GM23338 (cell line): Measurements from ENCODE around the gene HERC2. TPM values are rescaled to one million over a fixed set of nuclear protein-coding genes. Genes with fewer than 3 reads are reported as not detected.
"Not testable (repeated sequence)": the region's sequence is repeated elsewhere in the genome, so short reads cannot be mapped to it uniquely, and the experiment has no call there.

Experiments
- ATAC-seq: fragments of 200-7000 bp; cut with Tn5 transposase; 3 replicates; pipeline ENCODE4 v1.9.1; 2020
- DNase-seq: peaks from one replicate; pipeline ENCODE4 v3.0.0-alpha.2; 2015; ENCODE audit warnings: low spot score
- H2AFZ ChIP-seq: fragments of 200-600 bp; sonication (generic); 2 replicates; pipeline ENCODE4 v1.8.0; 2016; ENCODE audit warnings: antibody characterized with exemption, mild to moderate bottlenecking, moderate library complexity
- H3F3A ChIP-seq: fragments of 200-600 bp; sonication (generic); replicated peaks from 2 replicates; pipeline ENCODE4 v1.8.0; 2017; ENCODE audit warnings: antibody characterized with exemption, mixed run types, low read depth
- H3K27ac ChIP-seq: fragments of 200-600 bp; sonication (generic); 2 replicates; pipeline ENCODE4 v1.6.1; 2016; ENCODE audit warnings: low read depth
- H3K27me3 ChIP-seq: fragments of 200-600 bp; sonication (generic); 2 replicates; pipeline ENCODE4 v1.8.0; 2016; ENCODE audit warnings: mild to moderate bottlenecking, mixed run types, moderate library complexity; ENCODE audit not compliant: insufficient read depth
- H3K36me3 ChIP-seq: fragments of 200-600 bp; sonication (generic); 2 replicates; pipeline ENCODE4 v1.8.0; 2016; ENCODE audit warnings: mild to moderate bottlenecking; ENCODE audit not compliant: insufficient read depth
- H3K4me1 ChIP-seq: fragments of 200-600 bp; sonication (generic); 2 replicates; pipeline ENCODE4 v1.8.0; 2016; ENCODE audit warnings: mild to moderate bottlenecking, moderate library complexity; ENCODE audit not compliant: insufficient read depth
- H3K4me2 ChIP-seq: fragments of 200-600 bp; sonication (generic); 2 replicates; pipeline ENCODE4 v1.7.1; 2017; ENCODE audit warnings: mixed run types
- H3K4me3 ChIP-seq: fragments of 200-600 bp; sonication (generic); 2 replicates; pipeline ENCODE4 v1.6.1; 2016; ENCODE audit warnings: mixed run types
- H3K79me2 ChIP-seq: fragments of 200-600 bp; sonication (generic); replicated peaks from 2 replicates; pipeline ENCODE4 v1.8.0; 2017; ENCODE audit warnings: mild to moderate bottlenecking; ENCODE audit not compliant: insufficient read depth
- H3K9me2 ChIP-seq: fragments of 200-600 bp; sonication (generic); 2 replicates; pipeline ENCODE4 v1.8.0; 2017; ENCODE audit not compliant: insufficient read depth
- H4K20me1 ChIP-seq: fragments of 200-600 bp; sonication (generic); replicated peaks from 2 replicates; pipeline ENCODE4 v1.8.0; 2017; ENCODE audit warnings: mild to moderate bottlenecking; ENCODE audit not compliant: insufficient read depth
- H3K27ac Mint-ChIP-seq: 2 replicates; pipeline ENCODE4 v1.8.0; 2020; ENCODE audit warnings: inconsistent platforms, mild to moderate bottlenecking, moderate library complexity, mixed read lengths
- H3K27me3 Mint-ChIP-seq: 3 replicates; pipeline ENCODE4 v1.8.0; 2022; ENCODE audit warnings: low read depth, mild to moderate bottlenecking, moderate library complexity, mixed read lengths, inconsistent platforms; ENCODE audit not compliant: insufficient read depth, poor library complexity
- H3K36me3 Mint-ChIP-seq: 3 replicates; pipeline ENCODE4 v1.8.0; 2021; ENCODE audit warnings: low read depth, mild to moderate bottlenecking, inconsistent platforms, moderate library complexity, mixed read lengths
- H3K4me1 Mint-ChIP-seq: 3 replicates; pipeline ENCODE4 v1.8.0; 2020; ENCODE audit warnings: mild to moderate bottlenecking, inconsistent platforms, mixed read lengths
- H3K4me3 Mint-ChIP-seq: 3 replicates; pipeline ENCODE4 v1.8.0; 2021; ENCODE audit warnings: moderate library complexity, mild to moderate bottlenecking, inconsistent platforms, mixed read lengths
- H3K9me3 Mint-ChIP-seq: 3 replicates; pipeline ENCODE4 v1.8.0; 2020; ENCODE audit warnings: moderate library complexity, mild to moderate bottlenecking, inconsistent platforms, mixed read lengths
- EZH2 ChIP-seq: fragments of 200-600 bp; sonication (generic); IDR thresholded peaks from one replicate; pipeline ENCODE4 v1.8.0; 2017; ENCODE audit warnings: antibody characterized with exemption, mild to moderate bottlenecking, low read depth; ENCODE audit not compliant: unreplicated experiment
- JUNB ChIP-seq: IDR thresholded peaks from one replicate; pipeline ENCODE4 v1.6.1; 2016; ENCODE audit warnings: antibody characterized with exemption; ENCODE audit not compliant: unreplicated experiment
- NANOG ChIP-seq: IDR thresholded peaks from 2 replicates; pipeline ENCODE4 v1.6.1; 2016; ENCODE audit warnings: antibody characterized with exemption, borderline replicate concordance
- STAT1 ChIP-seq: IDR thresholded peaks from one replicate; pipeline ENCODE4 v1.6.1; 2016; ENCODE audit warnings: antibody characterized with exemption; ENCODE audit not compliant: unreplicated experiment
- ZNF114 ChIP-seq: fragments of 250-450 bp; sonication (Bioruptor Pico); IDR thresholded peaks from 2 replicates; pipeline ENCODE4 v1.5.0; 2020; ENCODE audit warnings: mild to moderate bottlenecking, moderate library complexity
- polyA plus RNA-seq: library from polyadenylated mRNA; unstranded; fragments of >200 nt; fragmentation: Nextera tagmentation; extraction: Ambion mirVana; gene quantifications from 2 replicates; pipeline ENCODE4 v1.2.1, GENCODE V29; 2016
- total RNA-seq: library from RNA; depleted of rRNA; stranded (reverse); fragments of >200 nt; shearing (Covaris generic); gene quantifications from 2 replicates; pipeline ENCODE4 v1.2.3, GENCODE V29; 2014
- TF ChIP-seq, protein P1 (sequence below), 2 experiments: fragments of 200-600 bp in 1 of 2; sonication (generic) in 1 of 2; conservative IDR thresholded peaks; 2 replicates each; pipeline versions ENCODE4 v1.5.1 to v1.6.1; 2016 to 2017; ENCODE audit warnings: antibody characterized with exemption in 2 of 2, low read depth in 2 of 2, mild to moderate bottlenecking in 2 of 2, moderate library complexity in 1 of 2
- TF ChIP-seq, protein P2 (sequence below): IDR thresholded peaks from one replicate; pipeline ENCODE4 v1.6.1; 2018; ENCODE audit warnings: antibody characterized with exemption; ENCODE audit not compliant: unreplicated experiment
- TF ChIP-seq, protein P3 (sequence below): IDR thresholded peaks from 2 replicates; pipeline ENCODE4 v1.6.1; 2016; ENCODE audit warnings: antibody characterized with exemption

The HERC2 gene
- total and polyA plus RNA-seq, 2 experiments from 2014 or later, result 71.3 to 80.7 TPM

DNA sequence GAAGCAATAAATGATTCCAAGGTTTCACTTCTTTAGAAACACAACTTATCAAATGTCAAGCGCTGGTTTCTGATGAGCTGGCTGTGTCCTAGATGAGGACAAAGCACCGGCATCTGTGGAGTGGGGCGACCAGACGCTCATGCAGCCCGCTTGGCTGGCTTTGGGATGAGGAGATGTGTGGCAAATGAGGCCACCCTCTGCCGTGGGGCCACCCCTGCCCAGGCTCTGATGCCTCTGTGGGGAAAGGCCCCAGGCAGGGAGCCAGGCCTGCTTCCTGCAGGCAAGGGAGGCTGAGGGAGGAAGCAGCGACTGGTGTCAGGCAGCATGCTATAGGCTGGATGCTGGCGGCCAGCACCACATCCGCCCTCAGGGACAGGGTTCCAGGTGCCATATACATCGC, 102.9 kb downstream of the HERC2 start (continued):
- TF ChIP-seq JUNB (no peak), NANOG (no peak), ZNF114 (CRISPR knock-in tag) (no peak), STAT1 (no peak), EZH2 (no peak)
- TF ChIP-seq, protein P1, sequence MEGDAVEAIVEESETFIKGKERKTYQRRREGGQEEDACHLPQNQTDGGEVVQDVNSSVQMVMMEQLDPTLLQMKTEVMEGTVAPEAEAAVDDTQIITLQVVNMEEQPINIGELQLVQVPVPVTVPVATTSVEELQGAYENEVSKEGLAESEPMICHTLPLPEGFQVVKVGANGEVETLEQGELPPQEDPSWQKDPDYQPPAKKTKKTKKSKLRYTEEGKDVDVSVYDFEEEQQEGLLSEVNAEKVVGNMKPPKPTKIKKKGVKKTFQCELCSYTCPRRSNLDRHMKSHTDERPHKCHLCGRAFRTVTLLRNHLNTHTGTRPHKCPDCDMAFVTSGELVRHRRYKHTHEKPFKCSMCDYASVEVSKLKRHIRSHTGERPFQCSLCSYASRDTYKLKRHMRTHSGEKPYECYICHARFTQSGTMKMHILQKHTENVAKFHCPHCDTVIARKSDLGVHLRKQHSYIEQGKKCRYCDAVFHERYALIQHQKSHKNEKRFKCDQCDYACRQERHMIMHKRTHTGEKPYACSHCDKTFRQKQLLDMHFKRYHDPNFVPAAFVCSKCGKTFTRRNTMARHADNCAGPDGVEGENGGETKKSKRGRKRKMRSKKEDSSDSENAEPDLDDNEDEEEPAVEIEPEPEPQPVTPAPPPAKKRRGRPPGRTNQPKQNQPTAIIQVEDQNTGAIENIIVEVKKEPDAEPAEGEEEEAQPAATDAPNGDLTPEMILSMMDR (conservative IDR thresholded peaks at IDR 0.05; ENCODE audit: low read depth in 2 of 2), result no peak
- TF ChIP-seq, protein P2, sequence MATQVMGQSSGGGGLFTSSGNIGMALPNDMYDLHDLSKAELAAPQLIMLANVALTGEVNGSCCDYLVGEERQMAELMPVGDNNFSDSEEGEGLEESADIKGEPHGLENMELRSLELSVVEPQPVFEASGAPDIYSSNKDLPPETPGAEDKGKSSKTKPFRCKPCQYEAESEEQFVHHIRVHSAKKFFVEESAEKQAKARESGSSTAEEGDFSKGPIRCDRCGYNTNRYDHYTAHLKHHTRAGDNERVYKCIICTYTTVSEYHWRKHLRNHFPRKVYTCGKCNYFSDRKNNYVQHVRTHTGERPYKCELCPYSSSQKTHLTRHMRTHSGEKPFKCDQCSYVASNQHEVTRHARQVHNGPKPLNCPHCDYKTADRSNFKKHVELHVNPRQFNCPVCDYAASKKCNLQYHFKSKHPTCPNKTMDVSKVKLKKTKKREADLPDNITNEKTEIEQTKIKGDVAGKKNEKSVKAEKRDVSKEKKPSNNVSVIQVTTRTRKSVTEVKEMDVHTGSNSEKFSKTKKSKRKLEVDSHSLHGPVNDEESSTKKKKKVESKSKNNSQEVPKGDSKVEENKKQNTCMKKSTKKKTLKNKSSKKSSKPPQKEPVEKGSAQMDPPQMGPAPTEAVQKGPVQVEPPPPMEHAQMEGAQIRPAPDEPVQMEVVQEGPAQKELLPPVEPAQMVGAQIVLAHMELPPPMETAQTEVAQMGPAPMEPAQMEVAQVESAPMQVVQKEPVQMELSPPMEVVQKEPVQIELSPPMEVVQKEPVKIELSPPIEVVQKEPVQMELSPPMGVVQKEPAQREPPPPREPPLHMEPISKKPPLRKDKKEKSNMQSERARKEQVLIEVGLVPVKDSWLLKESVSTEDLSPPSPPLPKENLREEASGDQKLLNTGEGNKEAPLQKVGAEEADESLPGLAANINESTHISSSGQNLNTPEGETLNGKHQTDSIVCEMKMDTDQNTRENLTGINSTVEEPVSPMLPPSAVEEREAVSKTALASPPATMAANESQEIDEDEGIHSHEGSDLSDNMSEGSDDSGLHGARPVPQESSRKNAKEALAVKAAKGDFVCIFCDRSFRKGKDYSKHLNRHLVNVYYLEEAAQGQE, result no peak
- TF ChIP-seq, protein P3, sequence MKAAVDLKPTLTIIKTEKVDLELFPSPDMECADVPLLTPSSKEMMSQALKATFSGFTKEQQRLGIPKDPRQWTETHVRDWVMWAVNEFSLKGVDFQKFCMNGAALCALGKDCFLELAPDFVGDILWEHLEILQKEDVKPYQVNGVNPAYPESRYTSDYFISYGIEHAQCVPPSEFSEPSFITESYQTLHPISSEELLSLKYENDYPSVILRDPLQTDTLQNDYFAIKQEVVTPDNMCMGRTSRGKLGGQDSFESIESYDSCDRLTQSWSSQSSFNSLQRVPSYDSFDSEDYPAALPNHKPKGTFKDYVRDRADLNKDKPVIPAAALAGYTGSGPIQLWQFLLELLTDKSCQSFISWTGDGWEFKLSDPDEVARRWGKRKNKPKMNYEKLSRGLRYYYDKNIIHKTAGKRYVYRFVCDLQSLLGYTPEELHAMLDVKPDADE, result no peak

DNA sequence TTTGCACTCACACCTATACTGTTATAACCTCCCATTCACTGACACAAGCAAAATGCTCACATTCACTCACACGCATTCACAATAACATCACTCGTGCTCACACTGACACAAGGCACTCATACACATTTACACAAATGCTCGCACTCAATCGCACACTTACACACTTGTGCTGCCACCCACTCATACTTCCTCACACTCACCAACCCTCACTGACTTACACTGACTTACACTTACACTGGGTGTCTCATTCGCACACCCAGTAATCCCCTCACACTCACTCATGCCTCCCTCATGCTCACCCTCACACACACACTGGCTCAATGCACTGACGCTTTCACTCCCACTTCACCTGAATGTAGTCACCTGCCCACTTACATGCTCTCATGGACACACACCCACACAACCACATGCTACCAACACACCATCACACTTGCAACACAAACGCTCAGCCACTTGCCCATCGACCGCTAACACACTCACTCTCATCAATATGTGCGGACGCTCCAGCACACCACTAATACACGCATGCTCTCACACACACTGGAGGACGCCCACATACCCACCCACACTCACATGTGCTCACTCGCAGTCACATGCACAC, 104.9 kb downstream of the HERC2 start:
- H3K4me3 ChIP-seq, H3K4me1 ChIP-seq, H4K20me1 ChIP-seq, H3K4me2 ChIP-seq, H2AFZ ChIP-seq, ATAC-seq, H3K36me3 ChIP-seq, H3F3A ChIP-seq, H3K27me3 Mint-ChIP-seq, H3K4me1 Mint-ChIP-seq, H3K9me3 Mint-ChIP-seq, H3K79me2 ChIP-seq, H3K27ac Mint-ChIP-seq, H3K27ac ChIP-seq, DNase-seq, H3K4me3 Mint-ChIP-seq, H3K9me2 ChIP-seq, H3K27me3 ChIP-seq: not testable (repeated sequence)
- peaks cover 51% of the 10 kb centered on the region for H3K36me3 Mint-ChIP-seq

DNA sequence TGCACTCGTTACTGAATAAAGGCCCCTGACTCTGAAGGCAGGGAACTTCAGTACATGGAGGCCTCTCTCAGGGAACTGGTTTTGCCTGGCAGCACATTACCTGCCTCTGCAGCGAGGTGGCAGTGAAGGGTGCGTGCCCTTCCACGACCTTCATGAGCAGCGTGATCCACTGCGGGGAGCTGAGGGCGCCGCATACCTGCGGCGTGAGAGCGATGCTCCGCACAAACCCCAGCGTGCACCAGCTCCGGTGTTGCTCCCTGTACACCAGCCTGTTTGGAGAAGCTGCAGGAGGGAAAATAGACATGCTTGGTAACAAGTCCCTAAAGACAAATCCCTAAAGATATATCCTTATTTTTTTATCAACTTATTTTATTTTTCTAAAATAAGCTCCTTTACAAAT, 106.5 kb downstream of the HERC2 start:
- H4K20me1 ChIP-seq, H3K27me3 ChIP-seq, H3K9me3 Mint-ChIP-seq, H3K9me2 ChIP-seq, ATAC-seq, H3K36me3 ChIP-seq, H2AFZ ChIP-seq, H3K4me3 Mint-ChIP-seq, H3K4me1 ChIP-seq, H3K27ac ChIP-seq, H3K27ac Mint-ChIP-seq, H3K4me1 Mint-ChIP-seq, H3K79me2 ChIP-seq, H3K4me2 ChIP-seq, H3K27me3 Mint-ChIP-seq, DNase-seq, H3F3A ChIP-seq, H3K4me3 ChIP-seq: not testable (repeated sequence)
- peaks cover 54% of the 10 kb centered on the region for H3K36me3 Mint-ChIP-seq

DNA sequence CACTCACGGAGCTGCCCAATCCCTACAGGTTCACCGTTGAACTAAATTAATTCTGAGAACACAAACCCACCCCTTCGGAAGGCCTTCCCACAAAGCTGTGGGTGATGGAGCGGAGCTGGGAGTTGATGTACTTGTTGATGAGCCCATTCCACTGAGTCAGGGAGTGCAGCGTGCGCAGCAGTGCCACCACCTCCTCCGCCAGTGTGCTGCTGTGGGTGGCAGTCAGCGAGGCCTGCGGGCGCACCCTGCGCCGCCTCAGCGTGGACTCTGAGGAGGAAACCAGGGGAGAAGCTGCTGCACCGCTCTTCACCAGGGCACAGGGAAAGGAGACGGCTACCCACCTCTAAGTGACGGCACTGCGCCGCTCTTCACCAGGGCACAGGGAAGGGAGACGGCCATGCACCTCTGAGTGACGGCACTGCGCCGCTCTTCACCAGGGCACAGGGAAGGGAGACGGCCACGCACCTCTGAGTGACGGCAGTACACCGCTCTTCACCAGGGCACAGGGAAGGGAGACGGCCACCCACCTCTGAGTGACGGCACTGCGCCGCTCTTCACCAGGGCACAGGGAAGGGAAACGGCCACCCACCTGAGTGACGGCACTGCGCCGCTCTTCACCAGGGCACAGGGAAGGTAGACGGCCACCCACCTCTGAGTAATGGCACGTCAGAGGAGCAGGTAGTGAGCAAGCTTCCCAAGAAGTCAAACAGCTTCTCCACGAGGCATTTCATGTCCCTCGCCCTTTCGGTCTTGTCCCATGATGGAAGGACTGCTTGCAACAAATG, 107.8 kb downstream of the HERC2 start:
- not testable (repeated sequence) for H4K20me1 ChIP-seq, H3K4me3 ChIP-seq, H3K27me3 ChIP-seq, DNase-seq, H3K9me3 Mint-ChIP-seq, H3K27me3 Mint-ChIP-seq, H3K9me2 ChIP-seq, H3K4me1 Mint-ChIP-seq, H2AFZ ChIP-seq, H3F3A ChIP-seq, H3K4me3 Mint-ChIP-seq, H3K36me3 ChIP-seq, ATAC-seq, H3K27ac ChIP-seq, H3K27ac Mint-ChIP-seq, H3K79me2 ChIP-seq, H3K4me2 ChIP-seq, H3K4me1 ChIP-seq
- peaks cover 51% of the 10 kb centered on the region for H3K36me3 Mint-ChIP-seq
